Measurements from ENCODE around the gene PCBP3. TPM values are rescaled to one million over a fixed set of nuclear protein-coding genes. Genes with fewer than 3 reads are reported as not detected.
"Not testable (repeated sequence)": the region's sequence is repeated elsewhere in the genome, so short reads cannot be mapped to it uniquely, and the experiment has no call there.

Gene PCBP3
- total RNA-seq, 4 donors from 2014 or later = 0.47 to 5.3 (median 1.0) TPM; not detected in 1

GRCh38 chr21:45804809-45805313 is 161.3 kb downstream of the PCBP3 start:
- Histone ChIP-seq H3K36me3 (no peaks in the 10 kb centered on the region), H3K27ac (no peak overlapping the region), H3K4me3 (no peak overlapping the region), H3K9me3 (no peaks in the 10 kb centered on the region), H3K4me1 (no peaks in the 10 kb centered on the region), H3K27me3 (peaks cover 0 to 12% (median 0%) of the 10 kb centered on the region in 4 donors)
- intact Hi-C loops (cut with DNase I) = no loop called here
- no peak for DNase-seq
- WGBS, 2 donors = 68 to 85% methylated on average over 7 to 10 of the region's 13 CpGs
- TF ChIP-seq POLR2A (IDR thresholded peaks at IDR 0.05) (no peak), CTCF (IDR thresholded peaks at IDR 0.05) (no peak)

GRCh38 chr21:45805321-45805720 is 161.8 kb downstream of the PCBP3 start:
- no peaks in the 10 kb centered on the region for H3K4me1 ChIP-seq
- intact Hi-C loops (cut with DNase I) = no loop called here
- H3K4me3 ChIP-seq = no peak overlapping the region
- H3K27me3 ChIP-seq = peaks cover 0 to 12% (median 0%) of the 10 kb centered on the region in 4 donors
- no peaks in the 10 kb centered on the region for H3K9me3 ChIP-seq
- WGBS, 2 donors = 22 to 50% methylated on average over 1 to 2 of the region's 6 CpGs
- TF ChIP-seq CTCF (IDR thresholded peaks at IDR 0.05) (no peak), POLR2A (IDR thresholded peaks at IDR 0.05) (no peak)
- H3K27ac ChIP-seq = no peak overlapping the region
- DNase-seq = no peak
- H3K36me3 ChIP-seq = no peaks in the 10 kb centered on the region

- H3K4me1 ChIP-seq = no peaks in the 10 kb centered on the region
- no peak for TF ChIP-seq CTCF (IDR thresholded peaks at IDR 0.05)
- no peak for TF ChIP-seq POLR2A (IDR thresholded peaks at IDR 0.05)
- H3K27me3 ChIP-seq = peaks cover 0 to 12% (median 0%) of the 10 kb centered on the region in 4 donors
- DNase-seq = no peak
- no peak overlapping the region for H3K4me3 ChIP-seq
- no peaks in the 10 kb centered on the region for H3K9me3 ChIP-seq
- intact Hi-C loops (cut with DNase I) = no loop called here
- H3K36me3 ChIP-seq = no peaks in the 10 kb centered on the region
- WGBS, 2 donors = 80% methylated on average over 10 to 11 of the region's 11 CpGs
- no peak overlapping the region for H3K27ac ChIP-seq
Measured at GRCh38 chr21:45806042-45806441, 162.5 kb downstream of the PCBP3 start.

- H3K36me3 ChIP-seq; H3K27ac ChIP-seq; H3K9me3 ChIP-seq; H3K4me1 ChIP-seq; intact Hi-C loops (cut with DNase I); DNase-seq; H3K4me3 ChIP-seq; H3K27me3 ChIP-seq: not testable (repeated sequence)
- 77 to 82% methylated on average over 3 of the region's 3 CpGs for WGBS, 2 donors
Measured at GRCh38 chr21:45808663-45809062, 165.1 kb downstream of the PCBP3 start.

GRCh38 chr21:45809421-45809820 is 165.9 kb downstream of the PCBP3 start:
- Histone ChIP-seq H3K27me3 (peaks cover 0 to 6% (median 0%) of the 10 kb centered on the region in 4 donors), H3K9me3 (no peaks in the 10 kb centered on the region), H3K4me3 (no peak overlapping the region), H3K27ac (no peak overlapping the region), H3K36me3 (no peaks in the 10 kb centered on the region), H3K4me1 (no peaks in the 10 kb centered on the region)
- intact Hi-C loops (cut with DNase I) = no loop called here
- TF ChIP-seq CTCF (IDR thresholded peaks at IDR 0.05) (no peak), POLR2A (IDR thresholded peaks at IDR 0.05) (no peak)
- no peak for DNase-seq
- WGBS, 2 donors = 61 to 82% methylated on average over 10 to 13 of the region's 13 CpGs

- no peaks in the 10 kb centered on the region for H3K9me3 ChIP-seq
Measured at GRCh38 chr21:45811136-45811535, 167.6 kb downstream of the PCBP3 start.

DNA sequence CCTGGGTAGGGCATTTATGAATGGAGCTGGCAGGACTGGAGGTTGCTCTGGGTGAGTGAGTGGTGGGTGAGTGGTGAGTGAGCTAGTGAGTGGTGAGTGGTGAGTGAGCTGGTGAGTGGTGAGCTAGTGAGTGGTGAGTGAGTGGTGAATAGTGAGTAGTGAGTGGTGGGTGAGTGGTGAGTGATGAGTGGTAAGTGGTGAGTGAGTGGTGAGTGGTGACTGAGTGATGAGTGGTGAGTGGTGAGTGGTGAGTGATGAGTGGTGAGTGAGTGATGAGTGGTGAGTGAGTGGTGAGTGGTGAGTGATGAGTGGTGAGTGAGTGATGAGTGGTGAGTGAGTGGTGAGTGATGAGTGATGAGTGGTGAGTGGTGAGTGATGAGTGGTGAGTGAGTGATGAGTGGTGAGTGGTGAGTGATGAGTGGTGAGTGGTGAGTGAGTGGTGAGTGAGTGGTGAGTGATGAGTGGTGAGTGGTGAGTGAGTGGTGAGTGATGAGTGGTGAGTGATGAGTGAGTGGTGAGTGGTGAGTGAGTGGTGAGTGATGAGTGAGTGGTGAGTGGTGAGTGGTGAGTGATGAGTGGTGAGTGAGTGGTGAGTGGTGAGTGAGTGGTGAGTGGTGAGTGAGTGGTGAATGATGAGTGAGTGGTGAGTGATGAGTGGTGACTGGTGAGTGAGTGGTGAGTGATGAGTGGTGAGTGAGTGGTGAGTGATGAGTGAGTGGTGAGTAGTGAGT is 170.8 kb downstream of the PCBP3 start:
- H3K9me3 ChIP-seq; H3K36me3 ChIP-seq; H3K27me3 ChIP-seq; H3K27ac ChIP-seq; DNase-seq; intact Hi-C loops (cut with DNase I); H3K4me1 ChIP-seq; H3K4me3 ChIP-seq: not testable (repeated sequence)

More at GRCh38 chr21:45811136-45811535, 167.6 kb downstream of the PCBP3 start:
- Histone ChIP-seq H3K36me3 (no peaks in the 10 kb centered on the region), H3K27ac (no peak overlapping the region), H3K27me3 (no peaks in the 10 kb centered on the region), H3K4me1 (no peaks in the 10 kb centered on the region), H3K4me3 (no peak overlapping the region)
- 65 to 77% methylated on average over 5 of the region's 5 CpGs for WGBS, 2 donors
- no peak for DNase-seq
- intact Hi-C loops (cut with DNase I) = no loop called here
- no peak for TF ChIP-seq CTCF (IDR thresholded peaks at IDR 0.05)

DNA sequence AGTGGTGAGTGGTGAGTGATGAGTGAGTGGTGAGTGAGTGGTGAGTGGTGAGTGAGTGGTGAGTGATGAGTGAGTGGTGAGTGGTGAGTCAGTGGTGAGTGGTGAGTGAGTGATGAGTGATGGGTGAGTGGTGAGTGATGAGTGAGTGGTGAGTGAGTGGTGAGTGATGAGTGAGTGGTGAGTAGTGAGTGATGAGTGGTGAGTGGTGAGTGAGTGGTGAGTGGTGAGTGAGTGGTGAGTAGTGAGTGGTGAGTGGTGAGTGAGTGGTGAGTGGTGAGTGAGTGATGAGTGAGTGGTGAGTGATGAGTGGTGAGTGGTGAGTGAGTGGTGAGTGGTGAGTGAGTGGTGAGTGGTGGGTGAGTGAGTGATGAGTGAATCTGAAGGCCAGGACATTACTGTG is 172.3 kb downstream of the PCBP3 start:
- H3K4me1 ChIP-seq; H3K36me3 ChIP-seq; H3K27ac ChIP-seq; intact Hi-C loops (cut with DNase I); DNase-seq; H3K9me3 ChIP-seq; H3K27me3 ChIP-seq; H3K4me3 ChIP-seq: not testable (repeated sequence)
